ENCODE measurements around the gene DHX8.

The DHX8 gene

DNA sequence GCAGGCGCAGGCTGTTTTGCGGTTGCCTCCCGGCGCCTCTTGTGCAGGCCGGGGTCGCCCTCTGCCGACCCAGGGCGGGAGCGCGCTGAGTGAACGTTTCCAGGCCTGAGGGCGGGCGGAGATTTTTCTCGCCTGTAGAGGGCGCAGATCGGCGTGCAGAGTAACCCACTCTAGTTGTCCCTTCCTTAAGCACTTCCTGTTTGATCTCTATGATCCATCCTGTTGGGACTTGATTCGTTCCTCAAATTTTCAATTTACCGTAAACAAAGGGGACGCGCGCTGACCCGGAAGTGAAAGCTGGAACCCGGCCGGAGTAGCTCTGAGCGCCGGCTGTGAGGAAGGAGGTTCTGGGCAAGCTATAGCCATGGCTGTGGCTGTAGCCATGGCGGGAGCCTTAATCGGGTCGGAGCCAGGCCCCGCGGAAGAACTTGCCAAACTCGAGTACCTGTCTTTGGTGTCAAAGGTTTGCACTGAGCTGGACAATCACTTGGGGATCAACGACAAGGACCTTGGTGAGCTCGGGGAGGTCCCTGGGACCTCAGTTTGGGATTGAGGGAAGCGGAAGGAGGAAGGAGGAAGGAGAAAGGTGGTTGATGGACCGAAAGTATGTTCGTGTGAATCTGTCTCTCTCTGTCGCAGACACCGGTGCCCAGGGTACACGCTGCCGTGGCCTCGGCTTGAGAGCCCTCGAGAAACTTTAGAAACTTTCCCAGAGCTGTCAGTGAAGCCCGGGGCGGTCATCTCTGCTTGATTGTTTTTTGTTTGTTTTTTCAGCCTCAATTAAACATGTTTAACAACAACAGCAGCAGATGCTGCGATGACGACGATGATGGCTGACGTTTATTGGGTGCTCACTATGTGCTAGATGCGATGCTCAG is at the start of gene DHX8:
DHX8 (plus strand) TSS at position 302 of the 878 bp plus-strand sequence; CDS start at position 365, 63 bp downstream.
- peak within 1 kb of the TSS; percentile 89 for H3K27ac ChIP-seq
- TF ChIP-seq, protein P1, sequence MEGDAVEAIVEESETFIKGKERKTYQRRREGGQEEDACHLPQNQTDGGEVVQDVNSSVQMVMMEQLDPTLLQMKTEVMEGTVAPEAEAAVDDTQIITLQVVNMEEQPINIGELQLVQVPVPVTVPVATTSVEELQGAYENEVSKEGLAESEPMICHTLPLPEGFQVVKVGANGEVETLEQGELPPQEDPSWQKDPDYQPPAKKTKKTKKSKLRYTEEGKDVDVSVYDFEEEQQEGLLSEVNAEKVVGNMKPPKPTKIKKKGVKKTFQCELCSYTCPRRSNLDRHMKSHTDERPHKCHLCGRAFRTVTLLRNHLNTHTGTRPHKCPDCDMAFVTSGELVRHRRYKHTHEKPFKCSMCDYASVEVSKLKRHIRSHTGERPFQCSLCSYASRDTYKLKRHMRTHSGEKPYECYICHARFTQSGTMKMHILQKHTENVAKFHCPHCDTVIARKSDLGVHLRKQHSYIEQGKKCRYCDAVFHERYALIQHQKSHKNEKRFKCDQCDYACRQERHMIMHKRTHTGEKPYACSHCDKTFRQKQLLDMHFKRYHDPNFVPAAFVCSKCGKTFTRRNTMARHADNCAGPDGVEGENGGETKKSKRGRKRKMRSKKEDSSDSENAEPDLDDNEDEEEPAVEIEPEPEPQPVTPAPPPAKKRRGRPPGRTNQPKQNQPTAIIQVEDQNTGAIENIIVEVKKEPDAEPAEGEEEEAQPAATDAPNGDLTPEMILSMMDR (IDR thresholded peaks at IDR 0.05) = peak; percentile 100
- no peak for TF ChIP-seq ZFX (IDR thresholded peaks at IDR 0.05; ENCODE audit: borderline replicate concordance)

DNA sequence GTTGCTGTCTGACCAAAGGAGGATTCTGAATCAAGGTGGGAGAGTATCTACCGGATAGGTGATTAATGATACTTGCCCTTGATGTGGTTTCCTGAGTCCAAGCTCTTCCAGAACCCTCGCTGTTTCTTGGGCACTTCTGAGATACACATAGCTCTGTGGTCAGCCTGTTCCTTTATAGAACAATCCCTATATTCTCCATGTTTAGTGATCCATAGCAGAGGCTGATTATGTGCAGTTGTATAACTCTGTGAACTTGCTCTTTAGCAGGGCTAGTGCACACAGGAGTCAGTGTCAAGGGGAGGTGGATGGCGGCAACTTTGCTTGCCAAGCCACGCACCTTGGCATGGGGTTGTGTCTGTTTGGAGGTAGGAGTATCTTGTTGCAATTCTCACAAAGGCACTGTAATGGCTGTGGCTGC is 48.9 kb upstream of the DHX8 start:
- TF ChIP-seq, protein P1 (IDR thresholded peaks at IDR 0.05) = no peak
- TF ChIP-seq ZFX (IDR thresholded peaks at IDR 0.05; ENCODE audit: borderline replicate concordance) = no peak
- H3K27ac ChIP-seq = no peak overlapping the region

DNA sequence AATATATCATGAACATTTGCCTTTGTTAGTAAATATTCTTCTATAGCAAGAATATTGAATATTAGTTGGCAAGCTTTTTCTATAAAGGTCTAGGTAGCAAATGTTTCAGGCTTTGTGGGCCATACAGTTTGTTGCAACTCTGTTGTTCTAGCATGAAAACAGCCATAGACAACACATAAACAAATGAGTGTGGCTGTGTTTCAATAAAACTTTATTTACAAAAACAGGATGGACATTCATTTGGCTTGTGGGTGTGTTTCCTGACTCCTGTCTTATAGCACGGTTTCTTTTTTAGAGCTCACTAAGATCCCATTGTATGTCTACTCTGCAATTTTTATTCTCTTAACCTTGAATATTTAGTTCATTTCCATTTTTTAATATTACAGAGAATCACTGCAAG is 46.0 kb upstream of the DHX8 start:
- H3K27ac ChIP-seq = no peak overlapping the region
- no peak for TF ChIP-seq ZFX (IDR thresholded peaks at IDR 0.05; ENCODE audit: borderline replicate concordance)
- TF ChIP-seq, protein P1 (IDR thresholded peaks at IDR 0.05) = no peak

DNA sequence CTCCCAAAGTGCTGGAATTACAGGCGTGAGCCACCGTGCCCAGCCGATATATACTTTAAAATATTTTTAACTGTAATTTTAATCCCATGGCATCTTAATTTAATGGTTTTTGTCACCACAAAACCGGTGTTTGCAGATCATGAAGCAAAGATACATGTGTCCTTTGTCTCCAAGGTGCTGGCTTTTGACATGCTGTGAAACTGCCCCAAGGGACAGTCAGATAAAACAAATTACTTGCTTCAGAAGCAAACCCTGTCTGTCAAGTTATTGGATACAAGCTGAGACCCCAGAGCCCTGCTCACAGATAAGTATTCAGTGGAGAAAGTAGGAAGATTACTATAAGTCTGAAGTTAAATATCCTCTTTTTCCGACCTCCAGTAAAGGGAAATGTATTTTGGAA is 45.1 kb upstream of the DHX8 start:
- H3K27ac ChIP-seq = no peak overlapping the region
- no peak for TF ChIP-seq ZFX (IDR thresholded peaks at IDR 0.05; ENCODE audit: borderline replicate concordance)
- TF ChIP-seq, protein P1 (IDR thresholded peaks at IDR 0.05) = no peak

DNA sequence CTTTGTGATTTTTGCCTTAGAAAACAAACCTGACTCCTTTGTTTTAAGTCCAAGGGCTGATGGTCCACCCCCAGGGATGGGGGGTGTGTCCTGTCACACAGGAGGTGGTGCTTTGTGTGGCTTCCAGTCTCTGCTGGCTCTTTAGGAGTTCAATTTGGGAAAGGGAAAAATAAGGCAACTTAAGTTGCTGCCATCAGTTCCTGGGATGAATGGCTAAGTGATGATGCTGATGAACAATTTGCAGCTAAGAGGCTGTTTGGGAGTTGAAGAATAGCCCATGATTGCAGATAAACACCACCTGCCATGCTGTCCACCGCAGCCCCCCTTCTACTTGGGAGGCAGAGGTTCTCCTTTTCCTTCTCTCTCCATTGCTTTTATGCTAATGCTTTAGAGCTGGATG is 44.7 kb upstream of the DHX8 start:
- TF ChIP-seq, protein P1 (IDR thresholded peaks at IDR 0.05) = no peak
- no peak for TF ChIP-seq ZFX (IDR thresholded peaks at IDR 0.05; ENCODE audit: borderline replicate concordance)
- no peak overlapping the region for H3K27ac ChIP-seq

DNA sequence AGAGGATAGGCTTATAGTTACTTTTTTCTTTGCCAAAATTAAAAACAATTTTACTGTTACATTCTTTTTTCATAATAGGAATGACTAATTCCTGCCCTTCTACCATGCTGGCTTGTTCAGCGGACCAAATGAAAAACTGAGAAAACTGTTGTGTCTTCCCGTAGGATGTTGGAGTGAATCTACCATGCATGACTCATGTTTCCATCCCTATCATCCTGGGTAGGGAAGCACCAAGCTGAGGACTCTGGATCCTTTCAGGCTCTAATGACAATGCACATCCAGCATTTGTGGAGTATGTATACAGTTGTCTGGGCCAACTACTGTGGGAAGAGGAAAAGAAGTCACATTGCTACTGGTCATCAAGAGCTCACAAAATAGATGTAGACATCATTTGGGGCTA is 41.1 kb upstream of the DHX8 start:
- TF ChIP-seq, protein P1 (IDR thresholded peaks at IDR 0.05) = no peak
- no peak for TF ChIP-seq ZFX (IDR thresholded peaks at IDR 0.05; ENCODE audit: borderline replicate concordance)

DNA sequence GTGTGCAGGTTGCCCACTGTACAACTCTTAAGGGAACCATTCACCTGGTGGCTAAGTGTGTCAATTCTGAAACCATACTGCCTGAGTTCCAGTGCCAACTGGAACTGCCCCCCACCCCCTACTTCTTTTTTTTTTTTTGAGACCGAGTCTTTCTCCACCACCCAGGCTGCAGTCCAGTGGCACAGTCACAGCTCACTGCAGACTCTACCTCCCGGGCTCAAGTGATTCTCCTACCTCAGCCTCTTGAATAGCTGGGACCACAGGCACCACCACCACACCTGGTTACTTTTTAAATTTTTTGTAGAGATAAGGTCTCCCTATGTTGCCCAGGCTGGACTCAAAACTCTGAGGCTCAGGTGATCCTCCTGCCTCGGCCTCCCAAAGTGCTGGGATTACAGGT is 40.4 kb upstream of the DHX8 start:
- no peak overlapping the region for H3K27ac ChIP-seq
- TF ChIP-seq, protein P1 (IDR thresholded peaks at IDR 0.05) = no peak

More for the DNA sequence above, 41.1 kb upstream of the DHX8 start:
- H3K27ac ChIP-seq = no peak overlapping the region

Measured in 22Rv1 (cell line).